GM23338 (cell line): ENCODE measurements around the gene RNF34. TPM values are rescaled to one million over a fixed set of nuclear protein-coding genes. Genes with fewer than 3 reads are reported as not detected.

ENCODE experiments used
- ATAC-seq: fragments of 200-7000 bp; cut with Tn5 transposase; 3 replicates; pipeline ENCODE4 v1.9.1; 2020
- DNase-seq: peaks from one replicate; pipeline ENCODE4 v3.0.0-alpha.2; 2015; ENCODE audit warnings: low spot score
- H2AFZ ChIP-seq: fragments of 200-600 bp; sonication (generic); 2 replicates; pipeline ENCODE4 v1.8.0; 2016; ENCODE audit warnings: antibody characterized with exemption, mild to moderate bottlenecking, moderate library complexity
- H3F3A ChIP-seq: fragments of 200-600 bp; sonication (generic); replicated peaks from 2 replicates; pipeline ENCODE4 v1.8.0; 2017; ENCODE audit warnings: antibody characterized with exemption, mixed run types, low read depth
- H3K27ac ChIP-seq: fragments of 200-600 bp; sonication (generic); 2 replicates; pipeline ENCODE4 v1.6.1; 2016; ENCODE audit warnings: low read depth
- H3K27me3 ChIP-seq: fragments of 200-600 bp; sonication (generic); 2 replicates; pipeline ENCODE4 v1.8.0; 2016; ENCODE audit warnings: mild to moderate bottlenecking, mixed run types, moderate library complexity; ENCODE audit not compliant: insufficient read depth
- H3K36me3 ChIP-seq: fragments of 200-600 bp; sonication (generic); 2 replicates; pipeline ENCODE4 v1.8.0; 2016; ENCODE audit warnings: mild to moderate bottlenecking; ENCODE audit not compliant: insufficient read depth
- H3K4me1 ChIP-seq: fragments of 200-600 bp; sonication (generic); 2 replicates; pipeline ENCODE4 v1.8.0; 2016; ENCODE audit warnings: mild to moderate bottlenecking, moderate library complexity; ENCODE audit not compliant: insufficient read depth
- H3K4me2 ChIP-seq: fragments of 200-600 bp; sonication (generic); 2 replicates; pipeline ENCODE4 v1.7.1; 2017; ENCODE audit warnings: mixed run types
- H3K4me3 ChIP-seq: fragments of 200-600 bp; sonication (generic); 2 replicates; pipeline ENCODE4 v1.6.1; 2016; ENCODE audit warnings: mixed run types
- H3K79me2 ChIP-seq: fragments of 200-600 bp; sonication (generic); replicated peaks from 2 replicates; pipeline ENCODE4 v1.8.0; 2017; ENCODE audit warnings: mild to moderate bottlenecking; ENCODE audit not compliant: insufficient read depth
- H3K9me2 ChIP-seq: fragments of 200-600 bp; sonication (generic); 2 replicates; pipeline ENCODE4 v1.8.0; 2017; ENCODE audit not compliant: insufficient read depth
- H4K20me1 ChIP-seq: fragments of 200-600 bp; sonication (generic); replicated peaks from 2 replicates; pipeline ENCODE4 v1.8.0; 2017; ENCODE audit warnings: mild to moderate bottlenecking; ENCODE audit not compliant: insufficient read depth
- H3K27ac Mint-ChIP-seq: 2 replicates; pipeline ENCODE4 v1.8.0; 2020; ENCODE audit warnings: inconsistent platforms, mild to moderate bottlenecking, moderate library complexity, mixed read lengths
- H3K27me3 Mint-ChIP-seq: 3 replicates; pipeline ENCODE4 v1.8.0; 2022; ENCODE audit warnings: low read depth, mild to moderate bottlenecking, moderate library complexity, mixed read lengths, inconsistent platforms; ENCODE audit not compliant: insufficient read depth, poor library complexity
- H3K36me3 Mint-ChIP-seq: 3 replicates; pipeline ENCODE4 v1.8.0; 2021; ENCODE audit warnings: low read depth, mild to moderate bottlenecking, inconsistent platforms, moderate library complexity, mixed read lengths
- H3K4me1 Mint-ChIP-seq: 3 replicates; pipeline ENCODE4 v1.8.0; 2020; ENCODE audit warnings: mild to moderate bottlenecking, inconsistent platforms, mixed read lengths
- H3K4me3 Mint-ChIP-seq: 3 replicates; pipeline ENCODE4 v1.8.0; 2021; ENCODE audit warnings: moderate library complexity, mild to moderate bottlenecking, inconsistent platforms, mixed read lengths
- H3K9me3 Mint-ChIP-seq: 3 replicates; pipeline ENCODE4 v1.8.0; 2020; ENCODE audit warnings: moderate library complexity, mild to moderate bottlenecking, inconsistent platforms, mixed read lengths
- ETS1 ChIP-seq: IDR thresholded peaks from 2 replicates; pipeline ENCODE4 v1.6.1; 2016; ENCODE audit warnings: antibody characterized with exemption
- EZH2phosphoT487 ChIP-seq: fragments of 200-600 bp; sonication (generic); IDR thresholded peaks from one replicate; pipeline ENCODE4 v1.8.1; 2018; ENCODE audit warnings: antibody characterized with exemption; ENCODE audit not compliant: unreplicated experiment
- POLR2AphosphoS5 ChIP-seq: IDR thresholded peaks from 2 replicates; pipeline ENCODE4 v1.6.1; 2016; ENCODE audit warnings: antibody characterized with exemption, low read depth
- REST ChIP-seq: IDR thresholded peaks from one replicate; pipeline ENCODE4 v1.6.1; 2018; ENCODE audit warnings: antibody characterized with exemption; ENCODE audit not compliant: unreplicated experiment
- ZNF114 ChIP-seq: fragments of 250-450 bp; sonication (Bioruptor Pico); IDR thresholded peaks from 2 replicates; pipeline ENCODE4 v1.5.0; 2020; ENCODE audit warnings: mild to moderate bottlenecking, moderate library complexity
- polyA plus RNA-seq: library from polyadenylated mRNA; unstranded; fragments of >200 nt; fragmentation: Nextera tagmentation; extraction: Ambion mirVana; gene quantifications from 2 replicates; pipeline ENCODE4 v1.2.1, GENCODE V29; 2016
- total RNA-seq: library from RNA; depleted of rRNA; stranded (reverse); fragments of >200 nt; shearing (Covaris generic); gene quantifications from 2 replicates; pipeline ENCODE4 v1.2.3, GENCODE V29; 2014
- TF ChIP-seq, protein P1 (sequence below), 2 experiments: fragments of 200-600 bp in 1 of 2; sonication (generic) in 1 of 2; conservative IDR thresholded peaks; 2 replicates each; pipeline versions ENCODE4 v1.5.1 to v1.6.1; 2016 to 2017; ENCODE audit warnings: antibody characterized with exemption in 2 of 2, low read depth in 2 of 2, mild to moderate bottlenecking in 2 of 2, moderate library complexity in 1 of 2

RNF34 gene
- total and polyA plus RNA-seq, 2 experiments from 2014 or later = 47.2 to 63.3 TPM

DNA sequence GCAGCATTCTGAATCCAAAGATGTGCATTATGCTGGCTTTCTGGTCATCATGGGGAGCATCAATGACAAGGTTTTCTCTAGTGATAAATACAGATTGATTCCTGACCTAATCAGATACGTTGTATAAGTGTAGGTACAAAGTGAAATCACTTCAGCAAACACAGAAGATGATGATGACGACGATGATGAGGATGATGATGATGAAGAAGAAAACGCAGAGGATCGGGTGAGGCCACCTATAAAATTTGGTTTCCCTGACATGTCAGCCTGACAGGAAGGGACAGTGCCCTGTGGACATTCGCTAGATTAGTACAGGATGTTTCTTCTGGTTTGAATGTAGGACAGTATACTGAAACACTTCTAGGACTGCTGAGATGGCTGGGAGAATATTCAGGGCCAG is 20.2 kb downstream of the RNF34 start (continued):
- no peak for TF ChIP-seq ETS1
- TF ChIP-seq EZH2phosphoT487 = no peak
- TF ChIP-seq, protein P1, sequence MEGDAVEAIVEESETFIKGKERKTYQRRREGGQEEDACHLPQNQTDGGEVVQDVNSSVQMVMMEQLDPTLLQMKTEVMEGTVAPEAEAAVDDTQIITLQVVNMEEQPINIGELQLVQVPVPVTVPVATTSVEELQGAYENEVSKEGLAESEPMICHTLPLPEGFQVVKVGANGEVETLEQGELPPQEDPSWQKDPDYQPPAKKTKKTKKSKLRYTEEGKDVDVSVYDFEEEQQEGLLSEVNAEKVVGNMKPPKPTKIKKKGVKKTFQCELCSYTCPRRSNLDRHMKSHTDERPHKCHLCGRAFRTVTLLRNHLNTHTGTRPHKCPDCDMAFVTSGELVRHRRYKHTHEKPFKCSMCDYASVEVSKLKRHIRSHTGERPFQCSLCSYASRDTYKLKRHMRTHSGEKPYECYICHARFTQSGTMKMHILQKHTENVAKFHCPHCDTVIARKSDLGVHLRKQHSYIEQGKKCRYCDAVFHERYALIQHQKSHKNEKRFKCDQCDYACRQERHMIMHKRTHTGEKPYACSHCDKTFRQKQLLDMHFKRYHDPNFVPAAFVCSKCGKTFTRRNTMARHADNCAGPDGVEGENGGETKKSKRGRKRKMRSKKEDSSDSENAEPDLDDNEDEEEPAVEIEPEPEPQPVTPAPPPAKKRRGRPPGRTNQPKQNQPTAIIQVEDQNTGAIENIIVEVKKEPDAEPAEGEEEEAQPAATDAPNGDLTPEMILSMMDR (conservative IDR thresholded peaks at IDR 0.05; ENCODE audit: low read depth in 2 of 2) = no peak
- TF ChIP-seq POLR2AphosphoS5 = no peak
- no peak for TF ChIP-seq ZNF114 (CRISPR knock-in tag)

GRCh38 chr12:121423253-121423652 is 23.3 kb downstream of the RNF34 start:
- Histone ChIP-seq H3K4me1 (no peaks in the 10 kb centered on the region), H3K9me2 (no peaks in the 10 kb centered on the region), H2AFZ (no peak overlapping the region), H3K27me3 (no peaks in the 10 kb centered on the region), H3K4me2 (no peak overlapping the region), H3F3A (peaks cover 18% of the 10 kb centered on the region), H3K36me3 (peaks cover 46% of the 10 kb centered on the region), H3K27ac (peak overlapping the region; percentile 10; the same call in 1 of the 2 replicates), H4K20me1 (peaks cover 27% of the 10 kb centered on the region), H3K79me2 (no peaks in the 10 kb centered on the region; the same call in 1 of the 2 replicates), H3K4me3 (no peak overlapping the region)
- H3K9me3 Mint-ChIP-seq = no peaks in the 10 kb centered on the region
- H3K4me3 Mint-ChIP-seq = no peak overlapping the region
- ATAC-seq = no peak
- no peaks in the 10 kb centered on the region for H3K4me1 Mint-ChIP-seq
- TF ChIP-seq EZH2phosphoT487 = no peak
- peak; percentile 49 for TF ChIP-seq POLR2AphosphoS5
- TF ChIP-seq REST = no peak
- H3K36me3 Mint-ChIP-seq = peaks cover 93% of the 10 kb centered on the region
- H3K27me3 Mint-ChIP-seq = peaks cover 5% of the 10 kb centered on the region
- H3K27ac Mint-ChIP-seq = no peak overlapping the region
- DNase-seq = no peak
